GM03348 (cell line): ENCODE data around the gene SIRT7.

Source experiments
- DNase-seq: peaks from one replicate; pipeline ENCODE4 v3.0.0; 2012; ENCODE audit warnings: low spot score

Gene SIRT7

DNA sequence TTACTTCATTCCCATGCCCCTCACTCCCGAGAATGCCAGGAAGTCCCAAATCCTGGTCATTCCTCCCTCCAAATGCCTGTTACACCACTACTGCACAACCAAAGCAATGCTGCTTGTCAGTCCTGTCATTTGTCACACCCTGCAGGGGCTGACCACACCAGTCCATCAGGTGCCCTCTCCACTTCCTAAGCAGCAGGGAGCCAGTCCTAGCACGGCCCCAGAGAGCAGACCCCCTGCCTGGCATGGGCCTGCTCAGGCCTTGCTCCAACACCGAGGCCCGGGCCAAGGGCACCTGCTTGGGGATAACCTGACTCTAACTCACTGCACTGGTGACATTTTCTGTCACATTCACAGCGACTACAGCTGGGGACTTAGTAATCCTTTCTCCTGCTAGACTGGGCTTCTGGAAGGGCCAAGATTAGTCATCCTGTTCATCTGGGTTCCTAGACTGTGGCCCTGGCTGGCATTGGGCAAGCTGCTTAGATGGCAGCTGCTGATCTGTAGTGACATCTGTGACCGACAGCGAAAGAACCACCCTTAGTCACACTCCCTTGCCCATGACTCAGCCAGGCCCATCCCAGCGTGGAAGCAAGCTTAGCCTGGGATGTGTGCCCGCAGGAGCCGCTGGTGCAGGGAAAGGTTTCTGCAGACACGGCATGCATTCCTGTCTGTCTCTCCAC lies 32.0 kb downstream of the SIRT7 start:
- DNase-seq = no peak

DNA sequence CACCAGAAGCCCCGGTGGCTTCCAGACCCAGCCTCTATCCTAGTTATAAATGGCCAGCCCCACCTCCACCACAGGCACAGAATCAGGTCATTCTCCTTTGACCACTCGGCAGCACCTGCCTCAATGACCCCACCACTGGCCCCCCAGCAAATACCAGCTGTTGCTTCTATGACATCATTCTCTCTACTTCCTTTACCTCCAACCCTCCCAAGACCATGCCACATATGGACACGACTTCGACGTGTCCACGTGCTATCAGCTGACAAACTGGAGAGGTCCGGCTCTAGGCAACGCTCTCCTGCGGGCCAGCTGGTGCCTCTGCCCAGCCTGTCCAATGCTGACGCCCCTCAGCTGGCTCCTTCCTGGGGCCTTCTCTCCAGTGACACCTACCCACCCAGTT lies 32.5 kb downstream of the SIRT7 start:
- DNase-seq = no peak

DNA sequence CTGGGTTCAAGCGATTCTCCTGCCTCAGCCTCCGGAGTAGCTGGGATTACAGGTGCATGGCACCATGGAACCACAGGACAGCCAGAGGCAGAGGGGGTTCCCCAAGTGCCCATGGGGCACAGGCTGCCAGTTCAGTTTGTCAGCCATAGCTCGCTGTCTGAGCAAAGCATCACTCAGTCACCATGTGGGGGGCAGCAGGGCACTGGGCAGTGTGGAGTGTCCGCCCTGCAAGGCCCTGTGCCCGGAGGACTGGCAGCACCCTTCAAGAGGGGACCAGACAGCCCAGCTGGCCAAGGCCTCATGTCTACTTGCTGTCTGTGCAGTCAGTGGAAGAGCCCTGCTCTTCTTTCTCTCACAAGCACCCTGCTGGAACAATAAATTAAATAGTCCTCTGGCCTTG lies 33.0 kb downstream of the SIRT7 start:
- no peak for DNase-seq

GRCh38 chr17:81884520-81884919 lies 33.5 kb downstream of the SIRT7 start:
- no peak for DNase-seq

DNA sequence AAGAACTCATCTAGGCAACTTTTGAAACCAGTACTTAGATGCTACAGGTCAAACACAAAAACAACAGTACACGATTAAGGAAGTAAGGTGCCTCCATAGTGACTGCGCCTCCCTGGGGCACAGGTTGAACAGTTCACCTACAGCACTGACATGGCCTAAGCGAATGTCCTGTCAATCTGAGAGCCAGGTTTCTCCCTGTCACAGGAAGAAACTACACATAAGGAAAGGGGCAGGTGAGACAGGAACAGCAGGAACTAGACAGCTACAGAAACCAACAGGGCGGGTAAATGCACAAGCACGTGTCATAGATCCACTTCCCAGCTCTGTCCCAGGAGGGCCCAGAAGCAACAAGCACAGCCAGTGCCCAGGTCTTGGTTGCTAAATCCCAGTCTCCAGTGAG lies 38.9 kb downstream of the SIRT7 start:
- no peak for DNase-seq

DNA sequence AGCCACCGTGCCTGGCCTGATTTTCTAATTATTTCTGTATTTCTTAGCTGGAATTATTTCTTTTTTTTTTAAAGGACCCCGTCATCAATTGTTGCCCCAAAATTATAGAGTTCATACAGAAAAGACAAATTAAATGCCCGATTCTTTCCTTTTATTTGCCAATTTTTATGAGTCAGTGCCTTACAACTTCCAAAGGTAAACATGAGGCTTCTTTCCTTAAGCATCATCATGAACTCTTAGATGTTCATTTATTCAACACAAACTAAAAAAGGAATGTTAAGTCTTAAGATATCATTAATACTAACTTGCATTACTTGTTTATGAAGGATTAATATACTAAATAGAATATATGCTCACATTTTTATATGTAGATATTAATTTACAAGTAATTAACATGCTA lies 39.7 kb downstream of the SIRT7 start:
- DNase-seq = no peak

GRCh38 chr17:81877569-81877968 lies 40.4 kb downstream of the SIRT7 start:
- DNase-seq = no peak

DNA sequence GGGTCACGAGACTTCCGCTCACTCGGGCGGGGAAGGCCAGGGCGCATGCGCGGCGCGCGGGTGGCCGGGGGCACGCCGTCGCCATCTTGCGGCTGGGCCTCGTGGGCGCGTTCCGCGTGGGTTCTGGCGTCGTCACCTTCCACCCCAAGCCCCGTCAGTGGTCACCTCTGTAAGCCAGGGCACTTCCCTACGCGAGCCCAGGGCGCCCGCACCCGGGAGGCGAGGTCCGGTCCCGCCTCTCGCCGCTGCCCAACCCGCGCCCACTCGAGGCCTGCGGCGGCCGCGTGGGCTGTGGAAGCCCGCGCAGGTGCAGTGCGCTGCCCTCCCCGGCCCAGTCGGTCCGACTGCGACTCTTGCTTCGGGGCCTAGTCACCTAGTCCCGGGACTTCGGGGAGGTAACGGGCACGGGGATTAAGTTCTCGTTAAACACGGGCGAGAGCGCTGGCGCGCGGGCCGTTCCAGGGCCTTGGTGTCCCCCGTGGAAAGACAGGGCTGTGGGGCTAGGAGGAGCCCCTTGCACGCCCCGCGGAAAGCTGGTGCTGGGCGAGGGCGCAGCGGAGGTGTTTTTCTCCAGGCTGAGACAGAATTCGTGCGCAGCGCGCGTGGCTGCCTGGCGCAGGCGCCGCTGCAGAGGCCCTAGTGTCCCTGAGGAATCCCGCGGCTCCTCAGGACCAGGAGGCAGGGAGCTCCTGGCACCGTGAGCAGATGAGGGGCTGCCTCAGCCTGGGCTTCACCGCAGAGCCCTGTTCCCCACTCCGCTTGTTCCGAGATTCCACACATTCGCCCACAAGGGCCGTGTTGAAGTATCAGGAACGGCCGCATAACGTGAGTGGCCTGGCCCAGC lies 46.4 kb downstream of the SIRT7 start:
- peak; percentile 99 for DNase-seq

- no peak for DNase-seq
Observed at GRCh38 chr17:81870981-81871386, 47.0 kb downstream of the SIRT7 start, which contains the start of gene ARHGDIA. ARHGDIA (minus strand) TSS chr17:81871337; CDS start chr17:81869930, 1,407 bp downstream.

DNA sequence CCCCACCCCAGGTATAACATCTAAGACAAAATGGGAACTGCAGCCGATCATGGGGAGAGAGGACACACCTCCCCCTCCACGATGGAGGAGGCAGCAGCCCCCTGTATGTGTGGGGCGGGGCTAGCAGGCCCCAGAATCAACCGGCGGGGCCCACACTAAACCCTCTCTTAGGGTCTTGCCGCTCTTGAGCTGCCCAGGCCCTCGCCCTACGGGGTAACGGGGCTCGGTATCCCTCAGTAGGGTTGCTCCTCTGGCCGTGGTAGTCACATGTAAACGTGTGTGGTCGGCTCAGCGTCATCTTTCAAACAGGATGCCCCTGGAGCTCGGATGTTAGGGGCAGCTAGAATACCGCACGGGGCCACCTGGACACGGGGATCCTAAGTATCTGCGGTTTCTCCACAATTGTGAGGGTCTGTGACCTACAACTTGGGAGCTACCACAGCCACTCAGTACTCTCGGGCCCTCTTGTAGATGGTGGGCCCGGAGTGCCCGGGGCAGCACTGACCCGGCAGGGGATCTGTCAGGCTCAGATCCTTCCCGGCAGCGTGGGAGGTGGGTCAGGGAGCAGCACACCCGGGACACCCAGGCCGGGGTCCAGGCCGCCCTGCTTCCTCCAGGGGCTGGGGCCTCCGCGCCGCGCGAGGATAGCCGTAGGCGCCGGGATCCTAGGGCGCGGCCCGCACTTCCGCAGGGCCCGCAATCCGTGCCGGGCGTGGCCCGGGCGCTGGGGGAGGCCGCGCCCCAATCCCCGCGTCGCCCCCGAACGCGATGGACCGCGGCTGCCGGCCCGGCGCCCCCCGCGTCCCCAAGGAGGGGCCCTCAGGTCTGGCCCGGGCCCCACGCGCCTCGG lies 47.6 kb downstream of the SIRT7 start:
- DNase-seq = peak; percentile 67

DNA sequence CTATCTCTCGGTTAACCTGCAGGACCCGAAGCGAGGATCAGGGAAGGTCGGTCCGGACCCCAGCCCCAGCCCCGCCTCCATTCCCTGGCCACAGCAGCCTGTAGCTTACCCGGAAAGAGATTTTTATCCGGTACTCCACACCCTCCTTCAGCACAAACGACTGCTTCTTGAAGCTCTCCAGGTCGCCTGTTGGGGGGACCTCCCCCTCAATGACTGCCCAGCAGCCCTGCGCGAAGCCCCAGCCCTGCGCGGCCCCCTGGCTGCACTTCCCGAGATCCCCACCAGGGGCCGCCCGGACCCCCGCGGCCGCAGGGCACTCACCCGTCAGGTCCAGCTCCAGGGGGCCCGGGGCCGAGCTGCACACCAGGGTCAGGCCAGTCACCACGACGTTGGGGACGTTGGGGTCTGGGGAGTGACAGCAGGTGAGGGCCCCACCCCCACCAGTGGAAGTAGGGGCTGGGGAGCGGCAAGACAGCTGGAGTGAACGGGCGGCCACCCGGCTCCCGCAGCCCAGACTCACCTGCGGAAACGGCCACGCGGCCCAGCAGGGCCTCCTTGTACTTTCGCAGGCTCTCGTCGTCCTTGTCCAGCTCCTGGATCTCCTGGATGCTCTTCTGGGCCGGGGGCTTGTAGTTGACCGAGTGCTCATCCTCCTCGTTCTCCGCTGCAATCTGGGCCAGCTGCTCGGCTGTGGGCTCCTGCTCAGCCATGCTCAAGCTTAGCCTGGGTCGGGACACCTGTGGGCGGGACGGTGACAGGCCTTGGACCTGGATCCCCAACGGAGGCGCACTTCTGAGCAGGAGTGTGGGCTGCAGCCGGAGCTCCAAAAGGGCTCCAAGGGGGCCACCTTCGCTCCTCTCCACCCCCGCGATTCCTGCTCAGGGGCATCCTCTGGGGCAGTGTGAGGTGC lies 48.5 kb downstream of the SIRT7 start:
- DNase-seq = peak; percentile 61

DNA sequence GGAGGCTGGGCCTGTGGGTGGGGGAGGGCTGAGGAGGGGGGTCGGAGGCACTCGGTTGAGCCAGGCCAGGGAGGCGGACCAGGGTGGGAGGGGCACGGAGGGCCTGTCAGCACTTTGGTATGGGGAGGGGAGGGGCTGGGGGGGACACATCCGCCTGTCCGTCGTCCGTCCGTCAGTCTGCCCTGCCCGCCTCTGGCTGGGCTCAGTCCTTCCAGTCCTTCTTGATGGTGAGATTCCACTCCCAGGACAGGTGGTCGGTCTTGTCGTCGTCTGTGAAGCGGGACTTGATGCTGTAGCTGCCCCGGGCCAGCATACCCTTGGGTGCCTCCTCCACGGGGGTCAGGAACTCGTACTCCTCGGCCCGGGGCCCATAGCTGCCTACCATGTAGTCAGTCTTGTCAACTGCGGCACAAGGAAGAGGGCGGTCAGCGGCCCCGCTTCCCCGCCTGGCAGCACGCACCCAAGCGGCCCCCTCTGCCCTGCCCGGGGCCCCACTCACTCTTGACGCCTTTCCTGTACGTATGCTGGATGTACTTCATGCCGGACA lies 49.2 kb downstream of the SIRT7 start:
- peak; percentile 86 for DNase-seq

DNA sequence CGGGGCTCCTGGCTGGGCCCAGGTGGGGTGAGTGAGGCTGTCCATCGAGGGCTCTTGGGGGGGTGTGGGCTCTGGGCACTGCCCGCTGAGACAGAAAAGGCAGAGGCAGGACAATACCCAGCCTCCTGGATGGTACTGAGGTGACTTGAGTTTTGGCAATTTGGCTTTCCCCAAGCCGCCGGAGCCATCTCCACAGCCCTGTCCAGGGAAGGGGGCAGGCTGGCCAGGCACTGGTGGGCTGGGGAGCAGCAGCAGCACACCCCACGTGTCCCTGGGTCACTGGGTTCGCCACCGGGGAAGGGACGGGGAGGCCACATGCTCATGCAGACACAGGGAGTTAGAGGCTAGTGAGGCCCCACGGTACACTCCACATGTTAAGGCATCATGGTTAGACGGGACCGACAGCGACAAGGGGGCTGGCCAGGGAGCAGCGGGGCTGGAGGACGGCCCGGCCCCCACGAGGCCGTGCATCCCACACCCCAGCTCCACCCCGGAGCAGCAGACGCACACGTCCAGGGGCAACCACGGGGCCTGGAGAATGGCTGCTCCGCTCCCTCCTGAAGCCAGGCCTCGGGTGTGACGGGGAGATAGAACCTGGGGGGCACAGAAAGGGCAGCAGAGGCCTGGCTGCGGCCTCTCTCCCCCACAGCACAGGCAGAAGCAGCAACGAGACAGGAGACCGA lies 49.8 kb downstream of the SIRT7 start:
- DNase-seq = no peak

DNA sequence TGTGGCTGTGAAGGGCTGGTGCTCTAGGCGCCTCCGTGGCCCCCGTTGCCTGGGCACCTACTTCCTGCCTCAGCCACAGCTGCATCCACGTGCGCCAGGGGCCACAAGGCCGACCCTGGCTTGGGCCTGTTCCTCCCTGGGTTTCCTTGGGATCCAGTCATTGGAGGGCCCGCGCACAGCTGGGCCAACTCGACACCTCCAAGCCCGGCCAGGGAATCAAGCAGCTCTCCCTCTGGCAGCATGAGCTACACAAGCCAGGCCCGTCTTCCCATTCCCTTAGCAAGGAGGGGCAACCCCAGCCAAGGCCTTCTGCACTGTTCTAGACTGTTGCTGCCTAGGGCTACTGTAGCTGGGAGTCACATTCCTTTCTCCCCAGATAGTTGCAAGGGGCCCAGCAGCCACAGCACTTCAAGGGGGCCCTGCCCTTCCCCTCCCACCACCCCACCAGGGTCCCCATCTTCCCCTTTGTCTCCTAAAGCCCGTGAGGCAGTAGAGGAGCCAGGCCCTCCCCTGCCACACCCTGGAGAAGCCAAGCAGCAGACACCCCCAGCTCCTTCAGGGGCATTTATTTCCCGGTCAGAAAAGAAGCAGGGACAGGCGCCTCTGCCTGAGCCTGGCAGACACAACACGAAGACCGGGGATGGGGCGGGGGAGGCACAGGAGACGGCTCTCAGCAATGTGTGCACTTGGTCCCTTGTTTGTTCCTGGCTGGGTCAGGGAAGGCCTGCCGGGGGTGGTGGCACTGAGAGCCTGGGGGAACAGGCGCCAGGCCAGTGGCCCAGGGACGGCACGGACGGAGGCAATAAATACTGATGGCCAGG lies 50.6 kb downstream of the SIRT7 start:
- no peak for DNase-seq

GRCh38 chr17:81866440-81867169 lies 51.4 kb downstream of the SIRT7 start:
- DNase-seq = no peak

- no peak for DNase-seq
Observed at GRCh38 chr17:81865733-81866439, 52.1 kb downstream of the SIRT7 start.

DNA sequence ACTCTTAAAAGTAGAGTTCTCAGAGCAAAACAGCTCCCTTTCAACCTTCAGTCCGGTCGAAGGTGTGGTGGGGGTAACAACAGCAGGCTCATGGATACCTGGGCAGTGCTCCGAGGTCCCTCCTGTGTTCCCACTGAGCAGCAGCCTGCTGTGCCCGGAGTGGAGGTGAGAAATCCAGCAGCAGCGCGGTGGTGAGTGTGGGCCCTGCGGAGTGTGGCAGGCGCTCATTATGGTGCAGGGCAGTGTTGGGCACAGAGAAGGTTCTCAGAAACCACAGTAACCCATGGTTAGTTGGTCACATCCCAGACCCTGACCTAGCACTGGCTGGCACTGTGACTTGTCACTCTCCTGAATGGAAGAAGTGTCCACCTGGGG lies 52.6 kb downstream of the SIRT7 start:
- no peak for DNase-seq
